GM18511 (cell line): ENCODE data around the gene SLC27A6.

Experiments used
- ATAC-seq: cut with Tn5 transposase; IDR thresholded peaks from one replicate; pipeline ENCODE4 v1.9.1; 2021; ENCODE audit warnings: mild to moderate bottlenecking, moderate library complexity; ENCODE audit not compliant: unreplicated experiment

SLC27A6 gene

DNA sequence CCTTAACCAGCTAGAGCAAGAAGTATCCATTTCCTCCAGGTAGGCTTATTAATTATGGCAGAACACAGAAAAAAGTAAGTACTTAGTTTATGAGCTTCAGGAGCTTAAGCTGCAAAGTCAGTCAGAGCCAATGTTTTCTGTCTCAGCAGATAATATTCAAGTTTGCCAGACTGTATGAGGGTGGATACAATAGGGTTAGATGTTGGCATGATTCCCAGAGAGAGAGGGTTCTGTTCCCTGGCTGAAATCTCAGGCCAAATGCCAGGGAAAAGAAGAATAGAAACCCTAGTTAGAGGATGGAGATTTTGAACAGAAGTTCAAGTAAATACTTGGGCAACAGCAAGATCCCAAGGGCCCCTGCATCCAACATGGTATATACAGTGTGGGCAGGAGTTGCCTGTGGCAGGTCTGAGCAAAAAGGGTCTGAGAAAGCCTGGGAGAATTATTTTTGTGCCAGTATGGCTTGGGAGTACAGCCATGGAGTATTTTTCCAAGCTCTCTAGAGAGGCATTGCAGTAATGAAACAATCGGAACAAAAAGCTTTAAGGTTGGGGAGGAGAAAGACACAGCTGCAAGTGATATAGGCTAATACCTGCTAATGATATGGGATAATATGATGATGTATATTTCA lies 98.3 kb downstream of the SLC27A6 start:
- ATAC-seq: no peak

DNA sequence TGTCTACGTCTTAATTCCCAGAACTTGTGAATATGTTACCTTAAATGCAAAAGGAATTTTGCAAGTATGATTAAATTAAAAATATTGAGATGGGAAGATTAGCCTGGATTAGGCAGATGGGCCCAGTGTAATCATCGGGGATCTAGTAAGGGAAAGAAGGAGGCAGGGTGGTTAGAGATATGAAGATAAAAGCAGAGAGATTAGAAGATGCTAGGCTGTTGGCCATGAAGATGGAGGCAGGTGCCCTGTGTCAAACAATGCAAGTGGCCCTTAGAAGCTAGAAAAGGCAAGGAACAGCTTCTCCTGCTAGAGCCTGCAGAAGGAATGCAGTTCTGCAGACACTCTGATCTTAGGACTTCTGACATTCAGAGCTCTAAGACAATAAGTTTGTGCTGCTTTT lies 100.4 kb downstream of the SLC27A6 start:
- no peak for ATAC-seq

DNA sequence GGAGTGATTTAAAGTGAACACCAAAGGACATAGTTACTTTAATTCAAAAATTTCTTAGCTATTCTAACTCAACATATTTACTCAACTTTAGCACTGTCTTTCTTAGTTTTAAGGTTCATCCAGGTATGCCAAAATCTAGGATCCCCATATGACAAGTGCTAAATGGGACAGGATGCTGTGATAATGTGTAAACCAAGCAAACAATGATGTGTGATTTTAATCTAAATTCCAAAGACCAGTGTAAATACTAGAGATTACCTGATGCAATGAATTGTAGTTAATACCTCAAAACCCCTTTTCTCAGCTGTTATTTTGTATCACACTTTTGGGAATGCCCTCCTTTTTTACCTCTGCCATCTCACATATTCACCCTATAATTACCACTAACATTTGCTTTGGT lies 102.5 kb downstream of the SLC27A6 start:
- no peak for ATAC-seq

DNA sequence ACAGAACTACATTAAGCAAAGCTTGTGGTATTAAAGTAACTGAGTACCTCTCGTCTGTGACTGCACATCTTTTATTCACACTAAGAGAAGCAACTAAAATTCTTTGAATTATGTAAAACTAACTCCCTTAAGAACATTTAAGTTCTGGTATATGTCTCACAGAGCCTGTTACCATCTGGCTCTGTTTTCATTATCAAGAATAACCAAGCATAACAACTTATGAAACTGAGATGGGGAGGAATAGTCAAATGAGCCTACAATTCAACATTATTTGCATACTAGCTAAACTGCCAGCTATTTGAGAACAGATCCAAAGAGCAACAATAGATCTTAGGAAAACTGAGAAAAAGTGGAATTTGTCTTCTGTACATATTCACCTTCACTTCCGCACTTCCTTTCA lies 104.0 kb downstream of the SLC27A6 start:
- peak; percentile 58 for ATAC-seq

GRCh38 chr5:129073111-129073510 lies 107.8 kb downstream of the SLC27A6 start:
- no peak for ATAC-seq

DNA sequence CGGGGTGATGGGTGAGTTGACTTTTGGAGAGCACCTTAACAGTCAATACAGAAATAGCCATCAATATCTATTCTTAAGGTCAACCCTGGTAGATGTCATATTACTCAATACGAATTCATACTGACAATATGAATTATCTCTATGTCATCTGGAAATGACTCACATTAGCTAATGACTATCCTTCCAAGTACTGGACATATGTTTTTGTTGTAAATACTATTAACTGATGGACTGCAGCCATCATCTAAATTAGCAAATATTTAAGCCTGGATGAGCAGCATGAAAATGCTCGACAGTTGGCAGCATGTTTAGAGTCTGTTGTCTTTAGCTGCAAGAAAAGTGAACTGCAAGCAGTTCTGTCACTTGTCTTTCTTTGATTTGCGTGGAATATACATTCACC lies 109.6 kb downstream of the SLC27A6 start:
- no peak for ATAC-seq

GRCh38 chr5:129077433-129078075 lies 112.3 kb downstream of the SLC27A6 start:
- ATAC-seq: no peak

DNA sequence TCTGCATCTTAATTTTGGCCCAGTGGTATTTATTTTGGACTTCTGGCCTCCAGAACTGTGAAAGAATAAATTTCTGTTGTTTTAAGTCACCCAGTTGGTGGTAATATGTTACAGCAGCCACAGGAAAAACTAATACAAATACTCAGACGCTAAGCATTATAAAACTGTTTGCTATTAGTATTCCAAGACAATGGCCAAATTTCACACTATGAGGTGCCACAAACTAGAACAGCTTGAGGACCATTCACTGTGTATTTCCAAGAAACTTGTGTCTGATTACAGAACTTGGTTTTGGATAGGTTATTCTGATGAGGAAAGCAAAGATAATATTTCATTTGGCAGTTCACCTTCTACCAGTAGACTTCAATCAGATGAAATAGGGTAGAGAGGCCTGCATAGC lies 113.0 kb downstream of the SLC27A6 start:
- ATAC-seq: no peak

GRCh38 chr5:129078660-129079059 lies 113.4 kb downstream of the SLC27A6 start:
- no peak for ATAC-seq

GRCh38 chr5:129079496-129079895 lies 114.2 kb downstream of the SLC27A6 start:
- no peak for ATAC-seq

DNA sequence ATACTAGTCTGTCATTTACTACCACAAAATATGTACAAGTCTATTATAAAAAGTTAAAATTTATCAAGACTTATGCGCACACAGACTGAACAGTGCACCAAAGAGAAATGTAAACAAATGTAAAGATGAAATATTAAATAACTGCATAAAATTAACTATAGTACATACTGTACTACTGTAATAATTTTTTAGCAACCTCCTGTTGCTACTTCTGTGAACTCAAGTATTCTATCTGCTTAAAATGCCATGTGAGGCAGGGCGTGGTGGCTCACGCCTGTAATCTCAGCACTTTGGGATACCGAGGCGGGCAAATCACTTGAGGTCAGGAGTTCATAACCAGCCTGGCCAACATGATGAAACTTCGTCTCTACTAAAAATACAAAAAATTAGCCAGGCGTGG lies 115.5 kb downstream of the SLC27A6 start:
- ATAC-seq: no peak

GRCh38 chr5:129082225-129083136 lies 117.2 kb downstream of the SLC27A6 start:
- ATAC-seq: no peak
